ENCODE results near the gene PDE4D. TPM values are rescaled to one million over a fixed set of nuclear protein-coding genes. Genes with fewer than 3 reads are reported as not detected.
A peak's percentile ranks its signal among the peaks of the same experiment; 100 is the strongest.
"Not testable (repeated sequence)": the region's sequence is repeated elsewhere in the genome, so short reads cannot be mapped to it uniquely, and the experiment has no call there.

The PDE4D gene
- polyA plus RNA-seq, 1 donor = 40.8 TPM

DNA sequence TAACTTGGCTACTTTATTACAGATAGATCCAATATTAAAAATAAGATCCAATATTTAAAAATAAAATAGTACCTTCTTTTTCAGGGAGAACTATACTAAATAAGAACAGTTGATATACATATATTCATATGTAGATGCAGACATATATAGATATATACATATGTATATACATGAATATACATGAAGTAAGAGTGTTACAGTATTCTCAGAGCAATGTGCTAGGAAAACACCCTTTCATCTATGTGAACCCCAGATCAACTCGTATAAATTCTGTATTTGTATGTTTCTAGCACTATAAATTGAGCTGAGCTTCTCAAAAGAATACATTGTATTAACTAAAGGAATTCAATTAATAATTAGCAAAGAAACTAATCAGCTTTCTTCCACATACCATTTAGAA, 287.6 kb downstream of the PDE4D start:
- no peak for DNase-seq

DNA sequence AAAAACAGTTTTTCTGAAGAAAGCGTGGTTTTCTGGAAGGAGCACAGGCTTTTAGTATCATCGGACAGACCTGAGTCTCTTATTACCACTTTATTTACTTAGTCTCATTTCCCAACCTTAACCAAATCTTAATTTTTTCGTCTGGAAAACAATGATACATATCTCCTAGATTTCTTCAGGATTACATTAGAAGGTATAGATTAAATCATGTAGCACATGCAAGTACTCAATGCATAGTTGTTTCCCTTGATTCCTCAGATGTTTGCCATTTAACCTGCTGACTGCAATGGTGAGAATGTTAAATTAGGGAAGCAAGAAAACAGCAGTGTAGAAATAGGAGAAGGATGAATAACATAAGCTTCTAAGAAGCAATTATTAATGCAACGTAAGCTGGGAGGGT, 289.4 kb downstream of the PDE4D start:
- DNase-seq = no peak

DNA sequence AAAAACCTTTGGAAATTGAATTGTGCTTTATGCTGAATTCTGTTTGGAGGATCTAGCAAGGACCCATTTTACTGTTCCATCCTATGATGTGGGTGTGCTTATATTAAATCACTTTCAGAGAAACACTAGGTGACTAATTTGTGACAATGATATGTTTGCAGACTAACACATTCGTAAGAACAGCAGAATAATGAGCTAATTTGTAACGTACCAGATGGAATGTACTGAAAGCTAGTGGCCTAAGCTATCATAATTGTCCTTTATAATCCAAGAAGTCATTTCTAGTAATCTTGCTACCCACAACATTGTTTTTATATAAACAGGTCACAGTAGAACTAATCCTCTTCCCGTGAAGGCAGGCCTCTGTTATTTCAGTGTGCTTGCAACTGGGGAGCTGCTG, 292.5 kb downstream of the PDE4D start:
- DNase-seq = no peak

DNA sequence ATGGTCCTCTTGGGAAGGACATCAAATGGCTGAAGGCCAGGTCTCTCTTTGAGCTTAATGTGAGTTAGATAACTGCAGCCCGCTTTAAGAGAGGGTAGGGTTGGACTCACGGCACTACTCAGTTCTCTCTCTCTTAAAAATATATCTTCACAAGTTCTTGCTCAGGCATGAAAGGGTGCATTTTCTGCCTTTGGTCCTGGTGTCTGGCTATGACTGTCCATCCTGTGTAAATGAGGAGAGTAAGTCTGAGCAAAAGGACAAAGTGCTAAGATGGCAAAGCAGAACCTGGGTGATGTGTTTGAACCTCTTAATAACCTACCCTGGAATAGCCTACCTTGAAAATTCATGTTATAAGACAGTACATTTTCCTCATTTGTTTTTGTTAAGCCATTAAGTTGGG, 293.4 kb downstream of the PDE4D start:
- no peak for DNase-seq

- DNase-seq = no peak
Observed at GRCh38 chr5:59599729-59600128, 293.8 kb downstream of the PDE4D start.

GRCh38 chr5:59598547-59598874, 295.0 kb downstream of the PDE4D start:
- DNase-seq = peak; percentile 11

GRCh38 chr5:59597690-59598546, 295.6 kb downstream of the PDE4D start:
- DNase-seq = no peak

DNA sequence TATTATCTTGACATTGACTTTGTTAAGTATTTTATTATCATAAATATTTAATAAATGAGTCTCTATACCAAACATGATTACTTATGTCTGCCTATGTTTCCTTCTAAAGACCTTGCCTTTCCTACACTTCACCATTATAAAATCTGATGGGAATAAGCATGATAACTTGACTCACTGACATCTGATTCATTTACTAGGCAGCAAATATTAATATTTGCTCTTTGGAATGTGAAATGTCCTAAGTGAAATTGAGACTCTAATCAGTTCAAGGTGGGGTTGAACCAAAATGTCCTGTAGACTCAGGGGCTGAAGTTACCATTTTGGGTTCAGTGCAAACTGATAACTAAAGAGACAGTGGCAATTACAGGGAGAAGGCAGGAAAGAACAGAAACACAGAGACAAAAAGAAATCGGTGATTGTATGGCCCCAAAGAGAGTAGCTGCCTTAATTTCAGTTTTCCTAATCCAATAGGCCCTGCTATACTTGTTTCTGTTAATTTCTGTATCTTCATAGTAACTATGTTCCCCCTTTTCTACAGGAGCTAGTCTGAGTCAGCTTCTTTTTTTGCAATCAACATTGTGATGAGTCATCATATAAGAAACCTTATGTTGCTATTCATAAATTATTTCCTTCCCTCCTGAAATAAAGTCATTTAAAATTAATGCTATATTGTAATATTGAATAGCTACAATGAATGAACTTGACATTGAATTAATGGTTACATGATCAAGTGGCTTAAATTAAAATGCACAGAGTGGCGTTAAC, 296.8 kb downstream of the PDE4D start:
- DNase-seq = no peak

DNA sequence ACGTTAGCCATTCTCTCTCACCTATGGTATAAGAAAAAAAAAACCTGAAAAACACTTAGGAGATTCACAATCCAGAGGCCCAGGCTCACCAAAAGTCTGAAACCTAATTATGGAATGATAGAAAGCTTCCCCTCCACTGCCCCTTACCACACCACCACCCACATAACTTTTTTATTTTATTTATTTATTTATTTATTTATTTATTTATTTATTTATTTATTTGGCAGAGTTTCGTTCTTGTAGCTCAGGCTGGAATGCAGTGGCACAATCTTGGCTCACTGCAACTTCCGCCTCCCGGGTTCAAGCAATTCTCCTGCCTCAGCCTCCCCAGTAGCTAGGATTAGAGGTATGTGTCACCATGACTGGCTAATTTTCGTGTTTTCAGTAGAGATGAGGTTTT, 299.4 kb downstream of the PDE4D start:
- DNase-seq = not testable (repeated sequence)

- no peak for DNase-seq
Observed at GRCh38 chr5:59593439-59594007, 300.0 kb downstream of the PDE4D start.

GRCh38 chr5:59592101-59592500, 301.4 kb downstream of the PDE4D start:
- no peak for DNase-seq

DNA sequence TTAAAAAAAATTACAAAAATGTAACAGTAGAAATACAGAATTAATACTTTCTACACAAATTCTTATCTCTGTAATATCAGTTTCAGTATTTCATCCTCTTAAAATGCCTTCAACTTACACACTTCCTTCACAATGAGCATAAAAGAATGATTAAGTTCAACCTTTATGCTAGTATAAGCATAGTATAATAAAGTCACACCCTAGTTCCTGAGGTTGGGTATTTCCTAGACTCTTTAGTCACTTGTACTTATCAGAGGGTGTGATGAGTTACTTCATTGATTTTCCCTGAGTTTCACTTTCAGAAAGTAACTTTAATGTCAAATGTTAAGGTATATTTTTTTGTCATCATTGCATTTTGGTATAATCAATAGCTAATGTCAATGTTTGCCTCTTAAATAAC, 302.4 kb downstream of the PDE4D start:
- DNase-seq = no peak

DNA sequence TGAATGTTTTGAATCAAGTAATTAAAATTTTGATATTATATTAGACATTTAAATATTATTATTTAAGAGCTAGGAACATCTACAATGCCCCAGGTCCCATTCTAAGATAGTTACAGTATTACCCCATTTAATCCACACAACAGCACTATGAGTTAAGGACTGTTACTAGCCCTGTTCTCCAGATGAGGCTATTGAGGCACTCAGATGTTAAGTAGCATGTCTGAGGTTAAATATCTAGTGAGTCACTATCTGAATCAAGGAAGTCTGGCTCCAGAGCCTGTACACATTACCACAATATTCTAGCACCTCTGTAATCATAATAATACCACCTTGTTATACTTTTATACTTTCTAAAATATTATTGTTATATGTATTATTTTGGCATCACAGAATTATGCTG, 304.6 kb downstream of the PDE4D start:
- DNase-seq = no peak

DNA sequence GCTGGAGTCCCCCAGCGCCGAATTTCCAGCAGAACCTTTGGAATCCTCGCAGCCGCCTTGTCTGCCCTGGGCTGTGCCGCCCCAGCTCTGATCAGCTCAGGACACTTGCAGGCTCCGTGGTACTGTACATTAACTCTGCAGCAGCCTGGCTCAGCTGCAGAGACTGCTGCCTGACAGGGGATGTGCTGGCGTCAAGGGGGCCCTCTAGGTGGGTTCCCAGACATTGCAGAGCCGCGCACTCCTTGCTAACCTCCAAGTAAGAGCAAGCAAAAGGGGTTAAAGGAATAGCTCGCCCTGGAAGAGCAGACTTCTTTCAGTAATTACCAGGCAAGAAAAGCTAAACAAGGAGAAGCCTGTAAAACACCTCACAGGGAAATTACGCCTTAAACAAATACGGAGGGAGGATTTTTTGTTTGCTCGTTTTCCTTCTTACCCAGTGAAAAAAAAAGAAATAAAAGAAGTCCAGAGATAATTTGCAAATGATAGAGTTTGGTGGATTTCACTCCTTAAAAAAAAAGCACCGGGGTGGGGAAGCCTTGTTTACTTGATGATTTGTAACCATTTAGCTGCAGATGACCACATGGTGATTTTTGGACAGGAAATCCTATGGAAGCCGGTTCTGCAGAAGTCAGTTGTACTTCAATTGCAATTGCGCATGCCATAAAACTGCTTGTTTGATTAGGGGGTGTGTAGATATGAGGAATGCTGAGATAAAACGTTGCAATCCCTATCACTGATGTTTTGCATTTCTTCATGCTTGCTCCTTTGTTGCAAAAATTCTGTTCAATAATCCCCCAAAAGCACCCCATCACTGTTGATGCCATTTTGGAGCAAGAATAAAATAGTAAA, 305.8 kb downstream of the PDE4D start:
- peak; percentile 81 for DNase-seq

- DNase-seq = no peak
Observed at GRCh38 chr5:59586841-59587240, 306.7 kb downstream of the PDE4D start.

DNA sequence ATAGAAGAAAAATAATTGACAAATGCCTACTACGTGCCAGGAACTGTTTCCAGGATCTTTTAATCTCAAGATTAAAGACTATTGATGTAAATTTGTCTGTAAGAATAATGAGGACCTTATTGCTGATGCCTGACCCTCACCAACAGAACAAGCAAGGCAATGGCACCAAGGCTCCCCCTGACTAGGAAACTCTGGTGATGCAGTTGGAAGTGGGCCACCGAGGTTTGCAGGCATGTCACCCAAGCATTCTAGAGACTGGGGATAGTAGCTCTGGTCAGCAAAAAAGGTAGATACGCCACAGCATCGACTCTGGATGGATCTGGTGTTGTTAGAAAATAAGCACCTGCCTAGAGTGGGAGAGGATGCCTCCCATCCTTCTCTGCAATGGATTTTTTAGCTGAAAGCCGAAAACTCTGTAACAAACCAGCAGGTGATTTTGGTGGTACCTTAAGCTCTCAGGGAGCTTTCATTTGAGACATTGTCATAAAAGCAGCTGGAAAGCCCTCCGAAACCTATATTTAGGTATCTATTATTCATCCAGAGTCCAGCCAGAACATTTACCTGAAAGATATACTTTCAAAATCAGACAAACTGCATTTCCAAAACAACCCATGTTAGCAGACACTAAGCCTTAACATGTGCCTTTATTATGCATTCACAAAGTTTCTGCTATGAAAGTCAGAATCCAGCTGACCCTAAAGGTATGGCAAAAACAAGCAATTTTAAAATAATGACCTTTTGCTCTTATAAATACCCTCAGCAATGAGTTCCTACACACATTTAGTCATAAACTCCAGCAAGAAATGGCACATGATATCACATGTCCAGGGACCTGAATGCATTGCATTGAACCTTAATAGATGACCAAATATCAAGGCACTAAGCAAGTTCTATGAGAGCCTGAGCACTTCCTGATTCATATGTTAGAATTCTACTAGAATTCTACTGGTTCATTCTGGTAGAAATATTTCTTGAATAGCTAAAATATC, 308.4 kb downstream of the PDE4D start:
- no peak for DNase-seq

GRCh38 chr5:59583810-59584562, 309.5 kb downstream of the PDE4D start:
- DNase-seq = no peak

GRCh38 chr5:59583151-59583809, 310.2 kb downstream of the PDE4D start:
- no peak for DNase-seq

DNA sequence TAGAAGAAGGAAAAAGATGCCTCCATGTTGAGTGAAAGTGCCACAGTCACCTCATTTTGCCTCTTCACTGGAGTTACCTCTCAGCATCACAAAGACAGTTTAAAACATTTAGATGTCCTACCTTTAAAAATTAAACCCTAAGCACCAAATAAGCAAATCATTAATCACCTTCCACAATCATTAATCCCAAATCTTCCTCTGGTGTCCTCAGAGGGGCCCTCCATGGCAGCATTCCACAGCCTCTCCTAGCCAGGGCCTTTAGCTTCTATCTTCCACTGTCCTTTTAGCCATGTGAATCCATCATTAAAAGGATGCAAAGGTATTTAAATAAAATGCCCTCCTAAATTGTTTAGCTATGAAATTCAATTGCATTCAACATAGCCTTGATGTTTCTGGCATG, 310.8 kb downstream of the PDE4D start:
- DNase-seq = no peak

DNA sequence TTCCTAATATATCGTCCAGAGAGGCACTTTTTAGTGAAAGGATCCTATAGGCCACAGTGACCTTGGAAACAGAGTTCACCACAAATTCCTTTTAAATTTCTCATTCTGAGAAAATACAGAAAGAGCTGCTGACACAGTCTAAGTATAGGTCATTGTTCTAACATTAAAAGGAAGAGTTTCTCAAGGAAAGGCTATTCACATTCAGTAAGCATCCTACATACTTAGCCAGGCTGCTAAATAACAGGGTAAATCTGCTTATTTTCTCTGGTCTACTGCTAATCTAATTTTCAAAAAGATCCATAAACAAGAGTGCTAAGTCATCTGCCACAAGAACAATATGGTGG, 313.7 kb downstream of the PDE4D start:
- no peak for DNase-seq

Data from hindlimb muscle (tissue), 1 donor.